ENCODE measurements around the gene FURIN. TPM values are rescaled to one million over a fixed set of nuclear protein-coding genes. Genes with fewer than 3 reads are reported as not detected.
A peak's percentile ranks its signal among the peaks of the same experiment; 100 is the strongest.

FURIN gene
- total and polyA plus RNA-seq, 5 donors from 2014 or later: 2.9 to 62.5 (median 8.1) TPM

GRCh38 chr15:90886291-90886614 lies 17.9 kb downstream of the FURIN start:
- no peaks in the 10 kb centered on the region for H3K9me3 ChIP-seq (ENCODE audit: control insufficient read depth in 2 of 2, low read length in 2 of 2)
- H3K4me1 ChIP-seq (ENCODE audit: control insufficient read depth, insufficient read depth, low read length, poor library complexity, severe bottlenecking): peaks cover 13% of the 10 kb centered on the region
- no peak overlapping the region for H3K4me3 Mint-ChIP-seq
- no peak for ATAC-seq (ENCODE audit: low read depth in 2 of 2)
- DNase-seq: no peak
- no peaks in the 10 kb centered on the region for H3K36me3 Mint-ChIP-seq
- H3K4me3 ChIP-seq (ENCODE audit: low read depth, low read length): no peak overlapping the region
- peaks cover under 1% of the 10 kb centered on the region for H3K36me3 ChIP-seq (ENCODE audit: control insufficient read depth, insufficient read depth, low read length)
- H3K27me3 Mint-ChIP-seq: peaks cover 17% of the 10 kb centered on the region
- H3K27ac ChIP-seq (ENCODE audit: insufficient read depth, low read length, poor library complexity, severe bottlenecking): no peak overlapping the region
- peaks cover 0 to 7% (median 5%) of the 10 kb centered on the region in 4 donors for H3K4me1 Mint-ChIP-seq
- H3K9me3 Mint-ChIP-seq: peaks cover 0 to 4% (median 0%) of the 10 kb centered on the region in 7 donors
- H3K27ac Mint-ChIP-seq: peak overlapping the region in 1 of 3 donors; percentile 24
- peaks cover 1% of the 10 kb centered on the region for H3K27me3 ChIP-seq (ENCODE audit: control insufficient read depth, insufficient read depth, low read length)

- ATAC-seq (ENCODE audit: low read depth in 2 of 2) (no peak), DNase-seq (no peak)
- no peaks in the 10 kb centered on the region for H3K9me3 ChIP-seq (ENCODE audit: control insufficient read depth in 2 of 2, low read length in 2 of 2)
- H3K27ac ChIP-seq (ENCODE audit: insufficient read depth, low read length, poor library complexity, severe bottlenecking): no peak overlapping the region
- Mint-ChIP-seq H3K9me3 (peaks cover 0 to 4% (median 0%) of the 10 kb centered on the region in 7 donors), H3K27ac (no peak overlapping the region), H3K27me3 (peaks cover 17% of the 10 kb centered on the region), H3K4me1 (peaks cover 0 to 7% (median 5%) of the 10 kb centered on the region in 4 donors), H3K4me3 (no peak overlapping the region), H3K36me3 (no peaks in the 10 kb centered on the region)
- peaks cover 1% of the 10 kb centered on the region for H3K27me3 ChIP-seq (ENCODE audit: control insufficient read depth, insufficient read depth, low read length)
- H3K4me1 ChIP-seq (ENCODE audit: control insufficient read depth, insufficient read depth, low read length, poor library complexity, severe bottlenecking): peaks cover 13% of the 10 kb centered on the region
- H3K36me3 ChIP-seq (ENCODE audit: control insufficient read depth, insufficient read depth, low read length): no peaks in the 10 kb centered on the region
- H3K4me3 ChIP-seq (ENCODE audit: low read depth, low read length): no peak overlapping the region
Measured at GRCh38 chr15:90887037-90887481, 18.7 kb downstream of the FURIN start.

- Histone ChIP-seq H3K4me1 (ENCODE audit: control insufficient read depth, insufficient read depth, low read length, poor library complexity, severe bottlenecking) (peaks cover 9% of the 10 kb centered on the region), H3K36me3 (ENCODE audit: control insufficient read depth, insufficient read depth, low read length) (no peaks in the 10 kb centered on the region), H3K9me3 (ENCODE audit: control insufficient read depth in 2 of 2, low read length in 2 of 2) (no peaks in the 10 kb centered on the region), H3K4me3 (ENCODE audit: low read depth, low read length) (no peak overlapping the region), H3K27me3 (ENCODE audit: control insufficient read depth, insufficient read depth, low read length) (peaks cover 1% of the 10 kb centered on the region), H3K27ac (ENCODE audit: insufficient read depth, low read length, poor library complexity, severe bottlenecking) (no peak overlapping the region)
- peaks cover 0 to 2% (median 0%) of the 10 kb centered on the region in 7 donors for H3K9me3 Mint-ChIP-seq
- peaks cover 0 to 7% (median 5%) of the 10 kb centered on the region in 4 donors for H3K4me1 Mint-ChIP-seq
- no peaks in the 10 kb centered on the region for H3K36me3 Mint-ChIP-seq
- ATAC-seq (ENCODE audit: low read depth in 2 of 2) (no peak), DNase-seq (no peak)
- peaks cover 17% of the 10 kb centered on the region for H3K27me3 Mint-ChIP-seq
- peak overlapping the region in 1 of 3 donors; percentile 66 for H3K27ac Mint-ChIP-seq
- no peak overlapping the region for H3K4me3 Mint-ChIP-seq
Measured at GRCh38 chr15:90889313-90889730, 20.9 kb downstream of the FURIN start.

- peaks cover 5% of the 10 kb centered on the region for H3K4me1 ChIP-seq (ENCODE audit: control insufficient read depth, insufficient read depth, low read length, poor library complexity, severe bottlenecking)
Measured at GRCh38 chr15:90889736-90890456, 21.5 kb downstream of the FURIN start.

GRCh38 chr15:90890839-90891238 lies 22.5 kb downstream of the FURIN start:
- Mint-ChIP-seq H3K27me3 (peaks cover 13% of the 10 kb centered on the region), H3K4me1 (peaks cover 0 to 5% (median 3%) of the 10 kb centered on the region in 4 donors), H3K4me3 (no peak overlapping the region), H3K36me3 (no peaks in the 10 kb centered on the region), H3K9me3 (no peaks in the 10 kb centered on the region), H3K27ac (no peak overlapping the region)
- no peaks in the 10 kb centered on the region for H3K9me3 ChIP-seq (ENCODE audit: control insufficient read depth in 2 of 2, low read length in 2 of 2)
- ATAC-seq (ENCODE audit: low read depth in 2 of 2) (no peak), DNase-seq (no peak)
- H3K36me3 ChIP-seq (ENCODE audit: control insufficient read depth, insufficient read depth, low read length): no peaks in the 10 kb centered on the region
- H3K4me1 ChIP-seq (ENCODE audit: control insufficient read depth, insufficient read depth, low read length, poor library complexity, severe bottlenecking): peaks cover 2% of the 10 kb centered on the region
- peaks cover 1% of the 10 kb centered on the region for H3K27me3 ChIP-seq (ENCODE audit: control insufficient read depth, insufficient read depth, low read length)
- H3K27ac ChIP-seq (ENCODE audit: insufficient read depth, low read length, poor library complexity, severe bottlenecking): no peak overlapping the region
- H3K4me3 ChIP-seq (ENCODE audit: low read depth, low read length): no peak overlapping the region

More at GRCh38 chr15:90889736-90890456, 21.5 kb downstream of the FURIN start:
- H3K27me3 Mint-ChIP-seq: peaks cover 17% of the 10 kb centered on the region
- H3K27ac Mint-ChIP-seq: no peak overlapping the region
- peaks cover 1% of the 10 kb centered on the region for H3K27me3 ChIP-seq (ENCODE audit: control insufficient read depth, insufficient read depth, low read length)
- H3K9me3 ChIP-seq (ENCODE audit: control insufficient read depth in 2 of 2, low read length in 2 of 2): no peaks in the 10 kb centered on the region
- peaks cover 0 to 7% (median 5%) of the 10 kb centered on the region in 4 donors for H3K4me1 Mint-ChIP-seq
- H3K4me3 Mint-ChIP-seq: no peak overlapping the region
- H3K4me3 ChIP-seq (ENCODE audit: low read depth, low read length): no peak overlapping the region
- no peaks in the 10 kb centered on the region for H3K36me3 ChIP-seq (ENCODE audit: control insufficient read depth, insufficient read depth, low read length)
- ATAC-seq (ENCODE audit: low read depth in 2 of 2): no peak
- peaks cover 0 to under 1% (median 0%) of the 10 kb centered on the region in 7 donors for H3K9me3 Mint-ChIP-seq
- no peak overlapping the region for H3K27ac ChIP-seq (ENCODE audit: insufficient read depth, low read length, poor library complexity, severe bottlenecking)
- no peak for DNase-seq
- H3K36me3 Mint-ChIP-seq: no peaks in the 10 kb centered on the region

GRCh38 chr15:90891346-90891949 lies 23.1 kb downstream of the FURIN start:
- Mint-ChIP-seq H3K36me3 (no peaks in the 10 kb centered on the region), H3K4me3 (no peak overlapping the region), H3K27ac (no peak overlapping the region), H3K9me3 (no peaks in the 10 kb centered on the region), H3K4me1 (no peaks in the 10 kb centered on the region), H3K27me3 (peaks cover 7% of the 10 kb centered on the region)
- no peaks in the 10 kb centered on the region for H3K4me1 ChIP-seq (ENCODE audit: control insufficient read depth, insufficient read depth, low read length, poor library complexity, severe bottlenecking)
- no peaks in the 10 kb centered on the region for H3K36me3 ChIP-seq (ENCODE audit: control insufficient read depth, insufficient read depth, low read length)
- no peaks in the 10 kb centered on the region for H3K9me3 ChIP-seq (ENCODE audit: control insufficient read depth in 2 of 2, low read length in 2 of 2)
- no peak overlapping the region for H3K4me3 ChIP-seq (ENCODE audit: low read depth, low read length)
- DNase-seq (no peak), ATAC-seq (ENCODE audit: low read depth in 2 of 2) (no peak)
- no peak overlapping the region for H3K27ac ChIP-seq (ENCODE audit: insufficient read depth, low read length, poor library complexity, severe bottlenecking)
- H3K27me3 ChIP-seq (ENCODE audit: control insufficient read depth, insufficient read depth, low read length): peaks cover 1% of the 10 kb centered on the region

GRCh38 chr15:90892023-90892422 lies 23.6 kb downstream of the FURIN start:
- Mint-ChIP-seq H3K4me1 (no peaks in the 10 kb centered on the region), H3K27ac (no peak overlapping the region), H3K27me3 (peaks cover 7% of the 10 kb centered on the region), H3K36me3 (no peaks in the 10 kb centered on the region), H3K9me3 (no peaks in the 10 kb centered on the region), H3K4me3 (no peak overlapping the region)
- ATAC-seq (ENCODE audit: low read depth in 2 of 2): no peak
- Histone ChIP-seq H3K27me3 (ENCODE audit: control insufficient read depth, insufficient read depth, low read length) (peaks cover 1% of the 10 kb centered on the region), H3K36me3 (ENCODE audit: control insufficient read depth, insufficient read depth, low read length) (no peaks in the 10 kb centered on the region), H3K9me3 (ENCODE audit: control insufficient read depth in 2 of 2, low read length in 2 of 2) (no peaks in the 10 kb centered on the region), H3K4me1 (ENCODE audit: control insufficient read depth, insufficient read depth, low read length, poor library complexity, severe bottlenecking) (no peaks in the 10 kb centered on the region), H3K4me3 (ENCODE audit: low read depth, low read length) (no peak overlapping the region), H3K27ac (ENCODE audit: insufficient read depth, low read length, poor library complexity, severe bottlenecking) (no peak overlapping the region)
- no peak for DNase-seq
